NT2/D1 (cell line): Measurements from ENCODE around the gene RNF151.

Source experiments
- SUZ12 ChIP-seq: IDR thresholded peaks from 2 replicates; pipeline ENCODE4 v1.6.1; 2011; ENCODE audit not compliant: insufficient read length, insufficient read depth; ENCODE audit errors: extremely low read depth
- YY1 ChIP-seq: IDR thresholded peaks from 2 replicates; pipeline ENCODE4 v1.6.1; 2011; ENCODE audit not compliant: insufficient read length, insufficient read depth
- ZNF274 ChIP-seq: IDR thresholded peaks from 2 replicates; pipeline ENCODE4 v1.6.1; 2011; ENCODE audit warnings: mild to moderate bottlenecking, low read depth, low read length

- TF ChIP-seq SUZ12 (no peak), YY1 (no peak), ZNF274 (no peak)
These were observed 47.2 kb upstream of the RNF151 start for GRCh38 chr16:1919327-1919998.
